B cell (primary cell): ENCODE data around the gene CNNM4. TPM values are rescaled to one million over a fixed set of nuclear protein-coding genes. Genes with fewer than 3 reads are reported as not detected.

Experiments
- ATAC-seq: fragments of 200-7000 bp; cut with Tn5 transposase; one replicate; pipeline ENCODE4 v1.10.0; 2021; ENCODE audit warnings: low read depth, mild to moderate bottlenecking, moderate number of reproducible peaks, moderate library complexity
- CTCF ChIA-PET: fragments of 350-600 bp; sonication (Branson Sonifier 250); formaldehyde crosslinking; loops from one replicate; lab custom pipeline; 2021; ENCODE audit warnings: antibody characterized with exemption, inconsistent platforms; lab: Charles Lee
- POLR2A ChIA-PET: fragments of 350-600 bp; sonication (Branson Sonifier 250); formaldehyde crosslinking; loops from one replicate; lab custom pipeline; 2021; ENCODE audit warnings: antibody characterized with exemption; lab: Charles Lee
- DNase-seq: peaks from one replicate; pipeline ENCODE4 v3.0.0; 2013
- H2AFZ ChIP-seq: 2 replicates; pipeline ENCODE4 v1.6.1; 2012; ENCODE audit warnings: mild to moderate bottlenecking, low read depth, low read length; ENCODE audit not compliant: insufficient read depth, poor library complexity, severe bottlenecking
- H3K27ac ChIP-seq, 2 donors: 1 replicate in 1 of 2; 2 replicates in 1 of 2; pipeline ENCODE4 v1.5.1; 2012 to 2013; ENCODE audit warnings: low read length in 2 of 2, mild to moderate bottlenecking in 2 of 2, moderate library complexity in 1 of 2
- H3K27me3 ChIP-seq, 4 experiments: fragments of 200-600 bp in 1 of 4; sonication (generic) in 1 of 4; replicated peaks in 1 of 4; 1 replicate in 2 of 4; 2 replicates in 2 of 4; pipeline versions ENCODE4 v1.6.1 to v1.7.0; 2013 to 2016; ENCODE audit warnings: low read length in 3 of 4, mild to moderate bottlenecking in 2 of 4, mixed read lengths in 1 of 4, moderate library complexity in 1 of 4; ENCODE audit not compliant: insufficient read depth in 4 of 4, control insufficient read depth in 3 of 4; ENCODE audit errors: control extremely low read depth in 1 of 4
- H3K36me3 ChIP-seq, 2 experiments: replicated peaks in 1 of 2; 1 replicate in 1 of 2; 2 replicates in 1 of 2; pipeline versions ENCODE4 v1.6.1 to v1.7.1; 2013; ENCODE audit warnings: low read length in 1 of 2; ENCODE audit not compliant: insufficient read depth in 2 of 2, control insufficient read depth in 1 of 2; ENCODE audit errors: control extremely low read depth in 1 of 2, extremely low read depth in 1 of 2
- H3K4me1 ChIP-seq, 2 donors: fragments of 200-600 bp in 1 of 2; sonication (generic) in 1 of 2; 1 replicate in 1 of 2; 2 replicates in 1 of 2; pipeline versions ENCODE4 v1.5.1 to v1.6.1; 2013 to 2017; ENCODE audit warnings: low read length in 2 of 2; ENCODE audit not compliant: control insufficient read depth in 2 of 2, insufficient read depth in 2 of 2
- H3K4me2 ChIP-seq: replicated peaks from 2 replicates; pipeline ENCODE3; 2012; ENCODE audit warnings: mild to moderate bottlenecking, low read depth, low read length; ENCODE audit not compliant: poor library complexity, severe bottlenecking
- H3K4me3 ChIP-seq, 5 experiments: fragments of 200-600 bp in 1 of 5; sonication (generic) in 1 of 5; 1 replicate in 3 of 5; 2 replicates in 2 of 5; pipeline versions ENCODE4 v1.5.1 to v1.7.0; 2011 to 2016; ENCODE audit warnings: low read length in 4 of 5, mild to moderate bottlenecking in 4 of 5, low read depth in 2 of 5, control low read depth in 1 of 5, moderate library complexity in 1 of 5; ENCODE audit not compliant: insufficient read depth in 1 of 5; ENCODE audit errors: control extremely low read depth in 1 of 5, extremely low read depth in 1 of 5
- H3K79me2 ChIP-seq: fragments of 200-600 bp; sonication (generic); one replicate; pipeline ENCODE4 v1.6.0; 2016; ENCODE audit warnings: low read length; ENCODE audit not compliant: control insufficient read depth, insufficient read depth
- H3K9ac ChIP-seq: fragments of 200-600 bp; sonication (generic); 2 replicates; pipeline ENCODE4 v1.6.1; 2017; ENCODE audit warnings: mild to moderate bottlenecking, low read length, moderate library complexity
- H3K9me3 ChIP-seq, 3 donors: one replicate each; pipeline versions ENCODE4 v1.6.1 to v1.7.1; 2013; ENCODE audit warnings: low read length in 2 of 3; ENCODE audit not compliant: control insufficient read depth in 2 of 3, insufficient read depth in 1 of 3; ENCODE audit errors: control extremely low read depth in 1 of 3
- H4K20me1 ChIP-seq: 2 replicates; pipeline ENCODE4 v1.6.0; 2012; ENCODE audit warnings: mild to moderate bottlenecking, low read length; ENCODE audit not compliant: insufficient read depth, control insufficient read depth, poor library complexity, severe bottlenecking
- H3K27ac Mint-ChIP-seq: one replicate; pipeline ENCODE4 v1.8.0; 2021; ENCODE audit warnings: mixed read lengths
- H3K27me3 Mint-ChIP-seq: one replicate; pipeline ENCODE4 v1.8.0; 2021; ENCODE audit warnings: mixed read lengths
- H3K4me1 Mint-ChIP-seq: one replicate; pipeline ENCODE4 v1.8.0; 2021; ENCODE audit warnings: mixed read lengths
- H3K4me3 Mint-ChIP-seq: one replicate; pipeline ENCODE4 v1.8.0; 2021; ENCODE audit warnings: mixed read lengths
- H3K9me3 Mint-ChIP-seq: one replicate; pipeline ENCODE4 v1.8.0; 2022; ENCODE audit warnings: mixed read lengths; ENCODE audit not compliant: insufficient read depth
- CTCF ChIP-seq: fragments of 200-600 bp; IDR thresholded peaks from one replicate; pipeline ENCODE4 v1.8.0; 2022; ENCODE audit warnings: antibody characterized with exemption, mild to moderate bottlenecking
- EZH2 ChIP-seq: IDR thresholded peaks from 2 replicates; pipeline ENCODE4 v1.6.1; 2012; ENCODE audit warnings: borderline replicate concordance, low read depth, mild to moderate bottlenecking, moderate library complexity, low read length; ENCODE audit not compliant: insufficient read depth, poor library complexity, severe bottlenecking
- WGBS: methylation state at CpG from one replicate; pipeline ENCODE4 v1.1.5; 2013; ENCODE audit warnings: missing lambda C conversion rate; ENCODE audit not compliant: insufficient coverage; 5-methylcytosine and 5-hydroxymethylcytosine counted together
- intact Hi-C: fragments of 100-400 bp; cut with micrococcal nuclease; formaldehyde crosslinking; loops from one replicate; pipeline ENCODE4 v1.10.0; 2022
- polyA plus RNA-seq: library from polyadenylated mRNA; depleted of rRNA; stranded (reverse); fragments of >200 nt; gene quantifications from 2 replicates; pipeline ENCODE4 v1.2.3, GENCODE V29; 2012
- total RNA-seq, 2 donors: library from RNA; stranded (reverse); fragments of 120-200 nt in 1 of 2; gene quantifications; 1 replicate in 1 of 2; 2 replicates in 1 of 2; pipeline versions ENCODE4 v1.2.3 to v1.2.4, GENCODE V29; 2013 to 2022

Gene CNNM4
- total and polyA plus RNA-seq, 2 donors (not counting 1 experiment from before 2014, with no cell fraction given): 15.1 to 24.0 TPM

- intact Hi-C loops: loop anchor here (1.0 to 5.0 kb wide), 3 partner anchors 10 to 899 kb away; partner anchors contain the start of genes ACTR1B and ARID5A
- Histone ChIP-seq H3K4me1 (peaks cover 71 to 85% of the 10 kb centered on the region in 2 donors), H3K27ac (peak overlapping the region in 1 of 2 donors; percentile 55), H3K4me3 (peak overlapping the region; percentile 34 to 85 (median 84)), H3K4me2 (peak overlapping the region; percentile 85), H3K36me3 (no peaks in the 10 kb centered on the region), H3K27me3 (no peaks in the 10 kb centered on the region), H4K20me1 (peaks cover 34% of the 10 kb centered on the region), H2AFZ (peak overlapping the region; percentile 47), H3K9me3 (peaks cover 0 to 4% (median 0%) of the 10 kb centered on the region in 3 donors), H3K9ac (peak overlapping the region; percentile 86), H3K79me2 (peaks cover 92% of the 10 kb centered on the region)
- ATAC-seq: no peak
- Mint-ChIP-seq H3K27me3 (no peaks in the 10 kb centered on the region), H3K4me3 (peak overlapping the region; percentile 86), H3K9me3 (no peaks in the 10 kb centered on the region), H3K27ac (peak overlapping the region; percentile 76), H3K4me1 (peaks cover 84% of the 10 kb centered on the region)
- 6% methylated on average over 5 of the region's 7 CpGs for WGBS
- POLR2A ChIA-PET: interaction anchor here (1.4 kb wide), 1 partner anchor 94 kb away, joined by 4 read pairs; the partner anchor contains the start of gene ANKRD39
- DNase-seq: peak; percentile 46
- TF ChIP-seq CTCF (peak; percentile 64), EZH2 (no peak)
- CTCF ChIA-PET: interaction anchor here (0.6 to 7.3 kb wide), 19 partner anchors 11 to 236 kb away, joined by 3 to 85 read pairs (median 4); partner anchors contain the start of genes ANKRD39, CNNM3, FER1L5 and LMAN2L
Measured at GRCh38 chr2:96763511-96764252, 3.0 kb downstream of the CNNM4 start.
